ENCODE results near the gene TRIP10.

TRIP10 gene

DNA sequence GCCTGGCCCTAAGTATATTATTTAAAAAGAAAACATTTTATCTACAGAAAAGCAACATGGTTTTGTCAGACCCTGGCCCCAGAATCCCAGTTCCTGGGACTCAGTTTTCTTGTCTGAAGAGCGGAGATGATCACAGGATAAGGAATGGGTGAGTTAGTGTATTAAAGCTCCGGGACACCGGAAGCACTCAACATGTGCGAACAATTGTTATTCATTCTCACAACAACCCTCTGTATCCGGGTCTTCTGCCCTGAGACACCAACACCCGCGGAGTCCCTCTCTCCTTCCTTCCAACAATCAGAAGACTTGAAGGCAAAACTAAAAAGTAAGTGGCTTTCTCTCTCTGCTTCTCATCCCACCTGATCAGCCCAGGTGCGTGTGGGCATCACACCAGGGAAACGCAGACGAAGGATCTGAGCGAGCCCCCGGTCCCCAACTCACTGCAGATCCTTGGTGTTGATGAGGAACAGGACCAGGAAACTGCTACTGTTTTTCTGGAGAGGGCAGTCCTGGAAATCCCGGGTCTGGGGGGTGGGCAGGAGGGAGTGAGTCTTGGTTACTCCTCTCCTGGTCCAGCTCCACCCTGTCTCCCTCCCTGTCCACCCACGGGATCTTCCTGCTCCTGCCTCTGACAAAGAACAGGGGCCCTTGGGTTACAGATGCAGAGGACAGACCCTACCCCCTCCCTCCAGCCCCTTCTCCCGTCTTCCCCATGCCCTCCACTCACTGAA, 4.1 kb upstream of the TRIP10 start:
- H3K4me3 ChIP-seq (ENCODE audit: low read length) = no peak overlapping the region
- DNase-seq = no peak

DNA sequence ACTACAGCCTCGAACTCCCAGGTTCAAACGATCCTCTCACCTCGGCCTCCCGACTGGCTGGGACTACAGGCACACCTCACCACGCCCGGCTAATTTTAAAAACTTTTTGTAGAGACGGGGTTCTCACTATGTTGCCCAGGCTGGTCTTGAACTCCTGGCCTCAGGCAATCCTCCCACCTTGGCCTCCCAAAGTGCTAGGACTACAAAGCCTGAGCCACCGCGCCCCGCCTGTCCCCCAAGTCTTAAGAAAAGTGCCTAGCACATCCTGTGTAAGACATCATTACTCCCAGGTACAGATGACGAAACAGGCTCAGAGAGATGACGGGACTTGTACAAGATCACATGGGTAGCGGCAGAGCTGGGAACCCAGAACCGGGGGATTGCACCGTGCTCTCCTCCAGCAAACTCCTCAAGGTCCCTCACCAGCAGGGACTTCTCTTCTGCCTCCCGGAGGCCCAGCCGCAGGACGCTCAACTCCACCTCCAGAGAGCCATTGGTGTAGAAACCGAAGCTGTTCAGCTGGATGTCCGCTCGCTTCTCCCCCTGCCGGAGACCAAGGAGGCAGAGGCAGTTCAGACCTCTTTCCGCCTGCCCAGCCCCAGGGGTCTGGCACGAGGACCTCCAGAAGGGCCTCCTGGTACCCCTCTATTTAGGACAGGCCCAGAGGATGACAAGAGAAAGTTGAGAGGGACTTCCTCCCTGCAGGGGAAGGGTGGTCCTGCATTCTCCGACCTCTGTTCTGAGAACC, 3.1 kb upstream of the TRIP10 start:
- peak overlapping the region; percentile 67 for H2AFZ ChIP-seq (ENCODE audit: low read length)
- peak; percentile 91 for DNase-seq

More for the DNA sequence above, 4.1 kb upstream of the TRIP10 start:
- Histone ChIP-seq H3K9me2 (replicated peaks; ENCODE audit: insufficient read depth, low read length) (no peaks in the 10 kb centered on the region), H3K9me3 (replicated peaks; ENCODE audit: insufficient read depth, low read length) (no peaks in the 10 kb centered on the region), H3K9ac (ENCODE audit: low read length) (no peak overlapping the region), H3K27ac (ENCODE audit: low read length) (no peak overlapping the region), H3K4me1 (ENCODE audit: low read length) (peaks cover 19% of the 10 kb centered on the region), H3K4me2 (ENCODE audit: low read depth, low read length) (peak overlapping the region; percentile 81; the same call in 1 of the 2 replicates), H3K79me2 (ENCODE audit: low read length) (peaks cover 18% of the 10 kb centered on the region), H3F3A (ENCODE audit: insufficient read depth, low read length) (peaks cover 28% of the 10 kb centered on the region), H2AFZ (ENCODE audit: low read length) (no peak overlapping the region), H4K20me1 (ENCODE audit: insufficient read depth, low read length) (no peaks in the 10 kb centered on the region), H3K27me3 (replicated peaks; ENCODE audit: insufficient read depth, low read length) (no peaks in the 10 kb centered on the region), H3K36me3 (replicated peaks; ENCODE audit: insufficient read depth, low read length) (no peaks in the 10 kb centered on the region)
- TF ChIP-seq, protein P1, sequence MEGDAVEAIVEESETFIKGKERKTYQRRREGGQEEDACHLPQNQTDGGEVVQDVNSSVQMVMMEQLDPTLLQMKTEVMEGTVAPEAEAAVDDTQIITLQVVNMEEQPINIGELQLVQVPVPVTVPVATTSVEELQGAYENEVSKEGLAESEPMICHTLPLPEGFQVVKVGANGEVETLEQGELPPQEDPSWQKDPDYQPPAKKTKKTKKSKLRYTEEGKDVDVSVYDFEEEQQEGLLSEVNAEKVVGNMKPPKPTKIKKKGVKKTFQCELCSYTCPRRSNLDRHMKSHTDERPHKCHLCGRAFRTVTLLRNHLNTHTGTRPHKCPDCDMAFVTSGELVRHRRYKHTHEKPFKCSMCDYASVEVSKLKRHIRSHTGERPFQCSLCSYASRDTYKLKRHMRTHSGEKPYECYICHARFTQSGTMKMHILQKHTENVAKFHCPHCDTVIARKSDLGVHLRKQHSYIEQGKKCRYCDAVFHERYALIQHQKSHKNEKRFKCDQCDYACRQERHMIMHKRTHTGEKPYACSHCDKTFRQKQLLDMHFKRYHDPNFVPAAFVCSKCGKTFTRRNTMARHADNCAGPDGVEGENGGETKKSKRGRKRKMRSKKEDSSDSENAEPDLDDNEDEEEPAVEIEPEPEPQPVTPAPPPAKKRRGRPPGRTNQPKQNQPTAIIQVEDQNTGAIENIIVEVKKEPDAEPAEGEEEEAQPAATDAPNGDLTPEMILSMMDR (IDR thresholded peaks at IDR 0.05; ENCODE audit: low read length) = no peak
- TF ChIP-seq EZH2 (optimal IDR thresholded peaks at IDR 0.05; ENCODE audit: low read depth, low read length) = no peak
- no peak for TF ChIP-seq EZH2phosphoT487 (IDR thresholded peaks at IDR 0.05; ENCODE audit: low read length)

DNA sequence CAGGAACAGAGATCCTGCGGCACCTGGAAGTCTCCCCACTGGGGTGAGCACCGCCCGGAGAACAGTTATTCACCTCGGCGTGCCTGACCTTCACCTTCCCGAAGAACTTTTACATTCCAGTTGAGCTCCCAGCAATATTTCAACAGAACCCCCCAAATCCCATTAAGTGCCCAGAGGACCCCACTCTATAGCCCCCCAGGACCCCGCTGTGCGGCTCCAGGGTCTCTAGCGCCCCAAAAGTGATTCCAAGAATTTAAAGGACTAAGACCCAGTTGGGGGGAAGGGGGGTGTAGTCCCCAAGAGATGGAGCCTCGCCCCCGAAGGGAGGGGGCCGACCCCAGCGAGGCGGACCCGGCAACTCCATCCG, 2.6 kb upstream of the TRIP10 start:
- H3K27me3 ChIP-seq (replicated peaks; ENCODE audit: insufficient read depth, low read length) = no peaks in the 10 kb centered on the region
- peak overlapping the region; percentile 67 for H2AFZ ChIP-seq (ENCODE audit: low read length)
- no peaks in the 10 kb centered on the region for H4K20me1 ChIP-seq (ENCODE audit: insufficient read depth, low read length)
- peak overlapping the region; percentile 58; the same call in 1 of the 2 replicates for H3K27ac ChIP-seq (ENCODE audit: low read length)
- peaks cover 23% of the 10 kb centered on the region for H3K4me1 ChIP-seq (ENCODE audit: low read length)
- H3K79me2 ChIP-seq (ENCODE audit: low read length) = peaks cover 34% of the 10 kb centered on the region
- H3K9me2 ChIP-seq (replicated peaks; ENCODE audit: insufficient read depth, low read length) = no peaks in the 10 kb centered on the region
- DNase-seq = peak; percentile 52
- no peak for TF ChIP-seq EZH2 (optimal IDR thresholded peaks at IDR 0.05; ENCODE audit: low read depth, low read length)
- TF ChIP-seq, protein P1 (IDR thresholded peaks at IDR 0.05; ENCODE audit: low read length) = no peak
- no peak for TF ChIP-seq EZH2phosphoT487 (IDR thresholded peaks at IDR 0.05; ENCODE audit: low read length)
- no peaks in the 10 kb centered on the region for H3K9me3 ChIP-seq (replicated peaks; ENCODE audit: insufficient read depth, low read length)
- H3K36me3 ChIP-seq (replicated peaks; ENCODE audit: insufficient read depth, low read length) = no peaks in the 10 kb centered on the region
- H3F3A ChIP-seq (ENCODE audit: insufficient read depth, low read length) = peaks cover 36% of the 10 kb centered on the region
- peak overlapping the region; percentile 83 for H3K9ac ChIP-seq (ENCODE audit: low read length)
- peak overlapping the region; percentile 81 for H3K4me2 ChIP-seq (ENCODE audit: low read depth, low read length)
- H3K4me3 ChIP-seq (ENCODE audit: low read length) = peak overlapping the region; percentile 79

More for the DNA sequence above, 3.1 kb upstream of the TRIP10 start:
- Histone ChIP-seq H4K20me1 (ENCODE audit: insufficient read depth, low read length) (no peaks in the 10 kb centered on the region), H3F3A (ENCODE audit: insufficient read depth, low read length) (peaks cover 33% of the 10 kb centered on the region), H3K9me2 (replicated peaks; ENCODE audit: insufficient read depth, low read length) (no peaks in the 10 kb centered on the region), H3K36me3 (replicated peaks; ENCODE audit: insufficient read depth, low read length) (no peaks in the 10 kb centered on the region), H3K27me3 (replicated peaks; ENCODE audit: insufficient read depth, low read length) (no peaks in the 10 kb centered on the region), H3K9me3 (replicated peaks; ENCODE audit: insufficient read depth, low read length) (no peaks in the 10 kb centered on the region), H3K4me3 (ENCODE audit: low read length) (peak overlapping the region; percentile 79), H3K79me2 (ENCODE audit: low read length) (peaks cover 28% of the 10 kb centered on the region), H3K4me1 (ENCODE audit: low read length) (peaks cover 23% of the 10 kb centered on the region), H3K9ac (ENCODE audit: low read length) (peak overlapping the region; percentile 83), H3K4me2 (ENCODE audit: low read depth, low read length) (peak overlapping the region; percentile 81), H3K27ac (ENCODE audit: low read length) (peak overlapping the region; percentile 58; the same call in 1 of the 2 replicates)
- TF ChIP-seq EZH2 (optimal IDR thresholded peaks at IDR 0.05; ENCODE audit: low read depth, low read length) (no peak), EZH2phosphoT487 (IDR thresholded peaks at IDR 0.05; ENCODE audit: low read length) (no peak)
- TF ChIP-seq, protein P1 (IDR thresholded peaks at IDR 0.05; ENCODE audit: low read length) = peak; percentile 86

Measured in MM.1S (cell line).